DND-41 (cell line): Measurements from ENCODE around the gene BTG2.

ENCODE experiments used
- EZH2 ChIP-seq: IDR thresholded peaks from 3 replicates; pipeline ENCODE4 v1.6.1; 2012; ENCODE audit warnings: borderline replicate concordance, low read depth, mild to moderate bottlenecking, moderate library complexity, low read length, inconsistent platforms; ENCODE audit not compliant: severe bottlenecking
- TF ChIP-seq, protein P1 (sequence below): IDR thresholded peaks from 2 replicates; pipeline ENCODE4 v1.5.1; 2012; ENCODE audit warnings: borderline replicate concordance, low read length, moderate library complexity, mild to moderate bottlenecking; ENCODE audit not compliant: poor library complexity, severe bottlenecking; ENCODE audit errors: extremely low read depth

DNA sequence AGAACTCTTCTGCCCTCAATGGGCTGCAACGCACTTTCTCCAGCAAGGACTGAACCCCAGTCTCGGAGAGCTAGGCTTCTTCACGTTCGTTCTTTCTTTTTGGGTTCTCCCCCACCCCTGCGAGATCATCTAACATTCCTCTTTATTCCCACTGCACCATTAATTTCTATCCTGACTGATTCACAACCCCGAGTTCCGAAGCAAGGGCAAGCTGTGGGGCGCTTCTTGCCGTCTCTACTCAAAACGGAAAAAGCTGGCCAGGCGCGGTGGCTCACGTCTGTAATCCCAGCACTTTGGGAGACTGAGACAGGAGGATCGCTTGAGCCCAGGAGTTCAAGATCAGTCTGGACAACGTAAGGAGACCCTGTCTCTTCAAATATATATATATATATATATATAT, 37.4 kb upstream of the BTG2 start:
- TF ChIP-seq, protein P1, sequence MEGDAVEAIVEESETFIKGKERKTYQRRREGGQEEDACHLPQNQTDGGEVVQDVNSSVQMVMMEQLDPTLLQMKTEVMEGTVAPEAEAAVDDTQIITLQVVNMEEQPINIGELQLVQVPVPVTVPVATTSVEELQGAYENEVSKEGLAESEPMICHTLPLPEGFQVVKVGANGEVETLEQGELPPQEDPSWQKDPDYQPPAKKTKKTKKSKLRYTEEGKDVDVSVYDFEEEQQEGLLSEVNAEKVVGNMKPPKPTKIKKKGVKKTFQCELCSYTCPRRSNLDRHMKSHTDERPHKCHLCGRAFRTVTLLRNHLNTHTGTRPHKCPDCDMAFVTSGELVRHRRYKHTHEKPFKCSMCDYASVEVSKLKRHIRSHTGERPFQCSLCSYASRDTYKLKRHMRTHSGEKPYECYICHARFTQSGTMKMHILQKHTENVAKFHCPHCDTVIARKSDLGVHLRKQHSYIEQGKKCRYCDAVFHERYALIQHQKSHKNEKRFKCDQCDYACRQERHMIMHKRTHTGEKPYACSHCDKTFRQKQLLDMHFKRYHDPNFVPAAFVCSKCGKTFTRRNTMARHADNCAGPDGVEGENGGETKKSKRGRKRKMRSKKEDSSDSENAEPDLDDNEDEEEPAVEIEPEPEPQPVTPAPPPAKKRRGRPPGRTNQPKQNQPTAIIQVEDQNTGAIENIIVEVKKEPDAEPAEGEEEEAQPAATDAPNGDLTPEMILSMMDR = no peak
- no peak for TF ChIP-seq EZH2
